ENCODE data around the gene GRID1.

GRCh38 chr10:86291616-86292340 lies 74.8 kb downstream of the GRID1 start:
- TF ChIP-seq CTCF (IDR thresholded peaks at IDR 0.05) (no peak), POLR2AphosphoS5 (IDR thresholded peaks at IDR 0.05) (no peak)

All from breast epithelium (tissue), 3 donors.